ENCODE data around the gene RAD51B.
"Not testable (repeated sequence)": the region's sequence is repeated elsewhere in the genome, so short reads cannot be mapped to it uniquely, and the experiment has no call there.

The RAD51B gene

DNA sequence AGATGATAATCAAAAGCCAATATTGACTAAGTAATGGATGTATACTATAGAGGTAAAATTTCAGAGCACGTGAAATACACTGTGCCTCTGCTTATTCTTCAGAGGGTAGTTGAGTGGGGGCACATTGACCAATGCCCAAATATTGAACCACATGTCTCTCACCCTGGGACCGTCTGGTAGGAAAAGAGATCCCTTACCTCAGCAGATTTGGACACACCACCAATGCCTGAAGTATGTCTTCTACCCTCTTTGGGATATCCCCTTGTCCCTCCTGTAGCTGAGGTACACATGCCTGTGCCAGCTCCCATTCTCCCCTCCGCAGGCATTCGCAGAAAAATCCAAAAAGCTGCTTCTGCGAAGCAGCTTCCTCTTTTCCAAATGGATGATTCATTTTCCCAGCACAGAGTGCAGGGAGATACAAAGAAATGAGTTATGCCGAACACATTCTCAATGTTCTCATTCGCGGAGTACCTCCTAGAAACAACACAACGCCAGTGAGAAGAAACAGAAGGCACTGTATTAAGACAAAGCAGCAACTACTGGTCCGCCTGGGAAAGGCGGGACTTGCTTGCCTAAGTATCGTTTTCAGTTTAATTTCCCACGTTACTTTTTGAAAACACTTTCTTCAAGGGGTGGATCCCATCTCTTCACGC lies 3.9 kb upstream of the RAD51B start:
- no peak for DNase-seq (ENCODE audit: low spot score)
- ChIA-PET POLR2A (ENCODE audit: low non-redundant PET) (no interaction called here), CTCF (no interaction called here)
- H3K27ac ChIP-seq: peak overlapping the region; percentile 68
- TF ChIP-seq, protein P1, sequence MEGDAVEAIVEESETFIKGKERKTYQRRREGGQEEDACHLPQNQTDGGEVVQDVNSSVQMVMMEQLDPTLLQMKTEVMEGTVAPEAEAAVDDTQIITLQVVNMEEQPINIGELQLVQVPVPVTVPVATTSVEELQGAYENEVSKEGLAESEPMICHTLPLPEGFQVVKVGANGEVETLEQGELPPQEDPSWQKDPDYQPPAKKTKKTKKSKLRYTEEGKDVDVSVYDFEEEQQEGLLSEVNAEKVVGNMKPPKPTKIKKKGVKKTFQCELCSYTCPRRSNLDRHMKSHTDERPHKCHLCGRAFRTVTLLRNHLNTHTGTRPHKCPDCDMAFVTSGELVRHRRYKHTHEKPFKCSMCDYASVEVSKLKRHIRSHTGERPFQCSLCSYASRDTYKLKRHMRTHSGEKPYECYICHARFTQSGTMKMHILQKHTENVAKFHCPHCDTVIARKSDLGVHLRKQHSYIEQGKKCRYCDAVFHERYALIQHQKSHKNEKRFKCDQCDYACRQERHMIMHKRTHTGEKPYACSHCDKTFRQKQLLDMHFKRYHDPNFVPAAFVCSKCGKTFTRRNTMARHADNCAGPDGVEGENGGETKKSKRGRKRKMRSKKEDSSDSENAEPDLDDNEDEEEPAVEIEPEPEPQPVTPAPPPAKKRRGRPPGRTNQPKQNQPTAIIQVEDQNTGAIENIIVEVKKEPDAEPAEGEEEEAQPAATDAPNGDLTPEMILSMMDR (conservative IDR thresholded peaks at IDR 0.05; ENCODE audit: low read depth): no peak

DNA sequence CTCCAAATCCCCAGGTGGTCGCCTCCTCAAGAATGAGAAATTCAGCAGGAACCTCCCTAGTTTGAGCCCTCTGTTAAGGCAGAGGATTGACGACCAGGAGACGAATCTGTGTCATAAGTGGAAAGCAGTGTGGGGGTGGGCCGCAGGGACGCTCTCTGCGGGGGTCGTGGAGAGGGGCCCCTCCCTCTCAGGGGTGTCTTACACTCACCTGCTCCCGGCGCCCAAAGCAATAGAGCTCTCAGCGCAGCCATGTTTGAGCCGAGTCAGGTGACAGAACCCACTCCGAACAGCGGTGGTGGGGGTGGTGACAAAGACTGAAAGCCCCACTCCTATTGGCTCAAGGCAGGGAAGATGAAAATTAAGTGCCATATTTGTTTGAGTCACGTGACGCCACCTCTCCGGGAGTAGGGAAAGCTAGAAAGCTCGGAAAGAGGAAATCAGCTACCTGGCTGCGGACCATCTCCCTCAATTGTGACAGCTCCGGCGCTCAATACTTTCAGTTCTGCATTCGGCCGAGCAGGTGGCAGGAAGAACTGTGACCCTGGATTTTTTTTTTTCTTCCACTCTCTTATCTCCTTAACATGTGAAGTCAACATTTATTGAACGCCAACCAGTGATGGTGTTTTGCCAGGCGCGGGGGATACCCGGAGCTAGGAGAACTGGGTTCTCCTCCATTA lies 3.1 kb upstream of the RAD51B start, which contains the start of gene ZFYVE26:
ZFYVE26 (minus strand) TSS at position 265 of the 677 bp plus-strand sequence. CDS start 627 bp downstream, outside the sequence.
- peak within 1 kb of the TSS; percentile 68 for H3K27ac ChIP-seq
- DNase-seq (ENCODE audit: low spot score): peak; percentile 98
- TF ChIP-seq, protein P1 (conservative IDR thresholded peaks at IDR 0.05; ENCODE audit: low read depth): no peak
- ChIA-PET CTCF (interaction anchor here (0.6 to 1.1 kb wide), 2 partner anchors 10 to 21 kb away, joined by 3 to 5 read pairs; no protein-coding TSS in a partner anchor), POLR2A (ENCODE audit: low non-redundant PET) (interaction anchor here (0.7 kb wide), 1 partner anchor 12 kb away, joined by 3 read pairs; no protein-coding TSS in a partner anchor)

DNA sequence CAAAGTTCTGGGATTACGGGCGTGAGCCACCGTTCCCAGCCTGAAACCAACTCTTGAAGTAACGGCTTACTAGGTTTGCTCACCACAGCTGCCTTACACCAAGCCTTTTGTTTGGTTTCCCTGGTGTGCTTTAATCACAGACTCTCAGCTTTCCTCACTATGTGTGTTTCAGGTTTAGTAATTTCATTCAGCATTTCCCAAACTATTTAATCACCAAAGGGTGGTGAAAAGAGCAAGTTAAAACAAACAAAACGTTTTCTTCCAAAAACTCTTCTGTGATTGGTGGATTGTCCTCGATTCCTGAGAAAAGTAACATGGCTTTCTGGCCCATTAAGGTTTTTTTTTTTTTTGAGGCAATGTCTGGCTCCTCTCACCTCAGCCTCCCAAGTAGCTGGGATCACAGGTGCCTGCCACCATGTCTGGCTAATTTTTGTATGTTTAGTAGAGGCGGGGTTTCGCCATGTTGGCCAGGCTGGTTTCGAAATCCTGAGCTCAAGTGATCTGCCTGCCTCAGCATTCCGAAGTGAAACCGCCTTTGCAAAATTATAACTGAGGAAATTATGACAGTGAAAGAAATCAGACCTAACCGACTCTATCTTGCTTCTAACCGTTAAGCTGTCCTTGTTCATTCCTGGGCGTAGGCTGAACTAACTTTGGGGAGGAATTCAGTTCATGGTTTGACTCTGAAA lies 1.7 kb upstream of the RAD51B start:
- CTCF ChIA-PET: no interaction called here
- POLR2A ChIA-PET (ENCODE audit: low non-redundant PET): no interaction called here
- TF ChIP-seq, protein P1 (conservative IDR thresholded peaks at IDR 0.05; ENCODE audit: low read depth): no peak
- no peak for DNase-seq (ENCODE audit: low spot score)
- H3K27ac ChIP-seq: peak overlapping the region; percentile 68

DNA sequence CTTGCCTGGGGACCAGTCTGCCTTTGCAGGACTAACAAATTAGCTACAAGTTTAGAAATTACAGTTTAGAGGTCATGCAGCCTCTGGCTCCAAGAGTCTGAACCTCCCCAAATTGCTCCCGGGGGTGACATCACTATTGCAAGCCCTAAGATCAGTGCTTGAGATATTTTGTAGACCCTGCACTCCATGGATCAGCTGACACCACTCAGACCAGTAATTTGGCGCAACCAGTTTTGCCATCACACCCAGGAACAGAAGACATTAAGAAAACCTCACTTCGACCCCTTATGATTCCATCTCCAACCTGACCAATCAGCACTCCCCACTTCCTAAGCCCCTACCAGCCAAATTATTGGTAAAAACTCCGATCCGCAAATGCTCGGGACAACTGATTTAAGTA lies 1.1 kb upstream of the RAD51B start:
- CTCF ChIA-PET: interaction anchor here (0.6 kb wide), 1 partner anchor 720 kb away, joined by 4 read pairs; no protein-coding TSS in a partner anchor
- H3K27ac ChIP-seq; POLR2A ChIA-PET (ENCODE audit: low non-redundant PET); DNase-seq (ENCODE audit: low spot score): not testable (repeated sequence)

DNA sequence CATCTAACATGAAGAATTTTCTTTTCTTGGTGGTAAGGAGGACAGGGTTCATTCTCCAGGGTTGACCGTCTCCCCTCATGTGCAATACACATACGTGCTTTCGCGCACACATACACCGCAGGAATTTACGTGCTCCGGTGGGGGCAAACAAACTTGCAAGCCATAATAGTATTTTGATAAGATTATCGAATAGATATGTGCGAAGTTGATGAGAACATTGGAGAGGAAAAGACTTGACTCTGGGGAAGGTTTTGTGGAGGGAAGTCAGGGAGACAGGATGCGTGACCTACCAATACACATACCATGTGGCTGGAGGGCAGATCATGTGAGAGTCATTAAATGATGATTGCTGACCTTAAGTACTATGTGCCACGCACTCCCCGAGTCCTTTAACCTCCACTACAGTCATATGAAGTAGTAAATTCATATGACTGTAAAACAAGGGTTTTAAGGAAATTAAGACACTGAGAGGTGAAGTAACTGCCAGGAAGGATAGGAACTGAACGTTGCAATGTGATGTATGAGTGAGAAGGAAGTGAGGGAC lies 921 bp downstream of the RAD51B start:
- POLR2A ChIA-PET (ENCODE audit: low non-redundant PET): no interaction called here
- H3K27ac ChIP-seq: no peak overlapping the region
- TF ChIP-seq, protein P1 (conservative IDR thresholded peaks at IDR 0.05; ENCODE audit: low read depth): no peak
- CTCF ChIA-PET: interaction anchor here (0.8 kb wide), 1 partner anchor 88 kb away, joined by 3 read pairs; no protein-coding TSS in a partner anchor
- peak; percentile 31 for DNase-seq (ENCODE audit: low spot score)

DNA sequence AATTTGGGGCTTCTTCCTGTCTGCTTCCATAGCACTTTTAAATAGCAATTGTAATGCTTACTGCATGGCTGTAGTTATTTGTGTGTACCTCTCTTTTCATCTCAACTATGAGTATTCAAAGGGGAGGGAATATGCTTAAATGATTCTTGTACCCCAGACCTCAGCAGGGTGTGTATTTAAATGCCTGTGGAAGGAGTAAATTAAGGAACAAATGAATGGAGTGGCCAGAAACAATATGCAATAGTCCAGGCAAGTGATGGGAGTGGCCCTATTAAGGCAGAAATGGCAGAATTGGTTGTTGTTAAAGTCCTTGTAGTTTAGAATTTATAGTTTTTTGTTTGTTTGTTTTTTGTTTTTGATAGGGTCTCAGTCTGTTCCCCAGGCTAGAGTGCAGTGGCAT lies 1.5 kb downstream of the RAD51B start:
- POLR2A ChIA-PET (ENCODE audit: low non-redundant PET): no interaction called here
- TF ChIP-seq, protein P1 (conservative IDR thresholded peaks at IDR 0.05; ENCODE audit: low read depth): no peak
- no peak overlapping the region for H3K27ac ChIP-seq
- no peak for DNase-seq (ENCODE audit: low spot score)
- CTCF ChIA-PET: no interaction called here

Measured in RWPE1 (cell line).